HG03521 (cell line): Measurements from ENCODE around the gene RNF150.

ENCODE experiments used
- ATAC-seq: cut with Tn5 transposase; IDR thresholded peaks from one replicate; pipeline ENCODE4 v1.9.1; 2021; ENCODE audit warnings: mild to moderate bottlenecking, moderate library complexity; ENCODE audit not compliant: unreplicated experiment

RNF150 gene

GRCh38 chr4:140993370-140993769, 139.9 kb downstream of the RNF150 start:
- no peak for ATAC-seq

GRCh38 chr4:140989944-140990343, 143.3 kb downstream of the RNF150 start:
- no peak for ATAC-seq

- no peak for ATAC-seq
Measured at GRCh38 chr4:140986045-140986444, 147.2 kb downstream of the RNF150 start.

GRCh38 chr4:140982613-140983340, 150.5 kb downstream of the RNF150 start:
- ATAC-seq = no peak

GRCh38 chr4:140980426-140981200, 152.7 kb downstream of the RNF150 start:
- no peak for ATAC-seq

- ATAC-seq = no peak
Measured at GRCh38 chr4:140976768-140977167, 156.5 kb downstream of the RNF150 start.

- no peak for ATAC-seq
Measured at GRCh38 chr4:140971077-140971792, 162.0 kb downstream of the RNF150 start.

- ATAC-seq = no peak
Measured at GRCh38 chr4:140969296-140969695, 164.0 kb downstream of the RNF150 start.

GRCh38 chr4:140968371-140968770, 164.9 kb downstream of the RNF150 start:
- ATAC-seq = no peak

- no peak for ATAC-seq
Measured at GRCh38 chr4:140963883-140964282, 169.4 kb downstream of the RNF150 start.

GRCh38 chr4:140955641-140956040, 177.6 kb downstream of the RNF150 start:
- ATAC-seq = no peak

GRCh38 chr4:140952717-140953116, 180.6 kb downstream of the RNF150 start:
- ATAC-seq = no peak

- no peak for ATAC-seq
Measured at GRCh38 chr4:140947506-140947905, 185.8 kb downstream of the RNF150 start.

GRCh38 chr4:140945106-140945505, 188.2 kb downstream of the RNF150 start:
- ATAC-seq = no peak

GRCh38 chr4:140944572-140944971, 188.7 kb downstream of the RNF150 start:
- ATAC-seq = no peak

- no peak for ATAC-seq
Measured at GRCh38 chr4:140944199-140944515, 189.1 kb downstream of the RNF150 start.

- no peak for ATAC-seq
Measured at GRCh38 chr4:140943486-140944198, 189.6 kb downstream of the RNF150 start.

GRCh38 chr4:140940589-140940988, 192.7 kb downstream of the RNF150 start:
- ATAC-seq = no peak

- ATAC-seq = no peak
Measured at GRCh38 chr4:140937866-140938265, 195.4 kb downstream of the RNF150 start.

- ATAC-seq = no peak
Measured at GRCh38 chr4:140935254-140935653, 198.0 kb downstream of the RNF150 start.

- no peak for ATAC-seq
Measured at GRCh38 chr4:140932501-140933045, 200.7 kb downstream of the RNF150 start.
